Measurements from ENCODE around the gene TEAD1. TPM values are rescaled to one million over a fixed set of nuclear protein-coding genes. Genes with fewer than 3 reads are reported as not detected.
A peak's percentile ranks its signal among the peaks of the same experiment; 100 is the strongest.

TEAD1 gene
- total RNA-seq, 6 experiments from 2014 or later = 28.3 to 41.5 (median 32.2) TPM

DNA sequence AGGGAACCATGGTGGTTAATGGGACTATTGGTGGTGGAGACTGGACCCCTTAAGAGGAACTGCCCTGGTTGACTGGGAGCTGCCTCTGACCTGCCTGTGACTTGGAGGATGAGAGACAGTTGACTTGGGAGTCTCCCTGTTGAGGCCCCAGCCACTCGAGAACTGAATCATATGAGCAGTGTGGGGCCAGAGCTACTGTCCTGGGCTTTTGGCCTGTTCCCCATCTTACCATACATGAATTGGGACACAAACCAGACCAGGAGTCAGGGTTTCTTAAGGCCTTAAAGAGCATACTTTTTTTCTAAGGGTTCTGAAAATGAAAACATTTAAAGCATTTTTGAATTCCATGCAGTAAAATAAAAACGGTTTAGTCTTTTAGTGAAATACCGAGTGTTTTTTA is 92.8 kb downstream of the TEAD1 start:
- H3K27ac ChIP-seq = peak overlapping the region in 1 of 3 donors; percentile 34
- no peak overlapping the region for H3K4me3 ChIP-seq
- TF ChIP-seq, protein P1, sequence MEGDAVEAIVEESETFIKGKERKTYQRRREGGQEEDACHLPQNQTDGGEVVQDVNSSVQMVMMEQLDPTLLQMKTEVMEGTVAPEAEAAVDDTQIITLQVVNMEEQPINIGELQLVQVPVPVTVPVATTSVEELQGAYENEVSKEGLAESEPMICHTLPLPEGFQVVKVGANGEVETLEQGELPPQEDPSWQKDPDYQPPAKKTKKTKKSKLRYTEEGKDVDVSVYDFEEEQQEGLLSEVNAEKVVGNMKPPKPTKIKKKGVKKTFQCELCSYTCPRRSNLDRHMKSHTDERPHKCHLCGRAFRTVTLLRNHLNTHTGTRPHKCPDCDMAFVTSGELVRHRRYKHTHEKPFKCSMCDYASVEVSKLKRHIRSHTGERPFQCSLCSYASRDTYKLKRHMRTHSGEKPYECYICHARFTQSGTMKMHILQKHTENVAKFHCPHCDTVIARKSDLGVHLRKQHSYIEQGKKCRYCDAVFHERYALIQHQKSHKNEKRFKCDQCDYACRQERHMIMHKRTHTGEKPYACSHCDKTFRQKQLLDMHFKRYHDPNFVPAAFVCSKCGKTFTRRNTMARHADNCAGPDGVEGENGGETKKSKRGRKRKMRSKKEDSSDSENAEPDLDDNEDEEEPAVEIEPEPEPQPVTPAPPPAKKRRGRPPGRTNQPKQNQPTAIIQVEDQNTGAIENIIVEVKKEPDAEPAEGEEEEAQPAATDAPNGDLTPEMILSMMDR (IDR thresholded peaks at IDR 0.05) = no peak
- no peak for TF ChIP-seq POLR2A (IDR thresholded peaks at IDR 0.05)
- H3K36me3 ChIP-seq = peaks cover 0 to 12% (median 6%) of the 10 kb centered on the region in 4 donors
- peaks cover 0 to 14% (median 4%) of the 10 kb centered on the region in 4 donors for H3K4me1 ChIP-seq
- 87% methylated on average over 3 of the region's 3 CpGs for WGBS (ENCODE audit: insufficient coverage, low coverage, low lambda C conversion rate, missing lambda C conversion rate)
- H3K9me3 ChIP-seq = no peaks in the 10 kb centered on the region
- no peaks in the 10 kb centered on the region for H3K27me3 ChIP-seq
- intact Hi-C loops (cut with DNase I) = no loop called here
- DNase-seq = no peak
- peak in 1 of 4 donors; percentile 4 for ATAC-seq

DNA sequence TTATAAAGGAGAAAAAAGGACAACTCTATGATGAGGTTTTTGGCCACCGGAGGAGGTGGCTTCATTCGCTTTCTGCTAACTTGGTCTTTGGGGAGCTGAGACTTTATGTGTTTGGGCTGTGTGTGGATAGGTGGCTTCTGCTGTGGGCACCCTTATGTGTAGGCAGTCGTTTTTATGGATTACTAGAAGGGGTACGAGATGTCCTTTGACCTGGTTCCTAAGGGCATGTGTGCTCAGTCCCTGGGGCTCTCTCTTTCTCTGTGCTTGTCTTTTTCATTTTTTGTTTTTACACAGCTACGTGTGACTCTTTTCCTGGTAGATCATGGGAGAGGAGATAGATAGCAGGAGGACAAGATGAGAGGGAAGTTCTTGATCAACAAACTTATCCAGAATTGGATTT is 93.4 kb downstream of the TEAD1 start:
- no peak overlapping the region for H3K4me3 ChIP-seq
- H3K9me3 ChIP-seq = no peaks in the 10 kb centered on the region
- intact Hi-C loops (cut with DNase I) = no loop called here
- no peak for TF ChIP-seq POLR2A (IDR thresholded peaks at IDR 0.05)
- TF ChIP-seq, protein P1 (IDR thresholded peaks at IDR 0.05) = no peak
- peak; percentile 72 to 91 (median 87) for ATAC-seq
- peaks cover 0 to 14% (median 4%) of the 10 kb centered on the region in 4 donors for H3K4me1 ChIP-seq
- peaks cover 0 to 12% (median 6%) of the 10 kb centered on the region in 4 donors for H3K36me3 ChIP-seq
- H3K27ac ChIP-seq = peak overlapping the region in 2 of 3 donors; percentile 34 to 44
- no peak for DNase-seq
- H3K27me3 ChIP-seq = no peaks in the 10 kb centered on the region
- WGBS (ENCODE audit: insufficient coverage, low coverage, low lambda C conversion rate, missing lambda C conversion rate) = 51% methylated on average over 5 of the region's 5 CpGs

- Histone ChIP-seq H3K4me3 (no peak overlapping the region), H3K4me1 (peaks cover 0 to 14% (median 4%) of the 10 kb centered on the region in 4 donors), H3K36me3 (peaks cover 0 to 12% (median 5%) of the 10 kb centered on the region in 4 donors), H3K9me3 (no peaks in the 10 kb centered on the region), H3K27me3 (no peaks in the 10 kb centered on the region), H3K27ac (no peak overlapping the region)
- 88% methylated on average over 7 of the region's 7 CpGs for WGBS (ENCODE audit: insufficient coverage, low coverage, low lambda C conversion rate, missing lambda C conversion rate)
- intact Hi-C loops (cut with DNase I) = no loop called here
- DNase-seq (no peak), ATAC-seq (no peak)
- TF ChIP-seq POLR2A (IDR thresholded peaks at IDR 0.05) = no peak
- TF ChIP-seq, protein P1 (IDR thresholded peaks at IDR 0.05) = no peak
These were observed 94.8 kb downstream of the TEAD1 start for GRCh38 chr11:12768726-12769673.

- Histone ChIP-seq H3K9me3 (no peaks in the 10 kb centered on the region), H3K27ac (no peak overlapping the region), H3K27me3 (no peaks in the 10 kb centered on the region), H3K4me1 (peaks cover 0 to 14% (median 4%) of the 10 kb centered on the region in 4 donors), H3K36me3 (peaks cover 0 to 4% (median 1%) of the 10 kb centered on the region in 4 donors), H3K4me3 (no peak overlapping the region)
- no peak for DNase-seq
- WGBS (ENCODE audit: insufficient coverage, low coverage, low lambda C conversion rate, missing lambda C conversion rate) = 53% methylated on average over 3 of the region's 3 CpGs
- TF ChIP-seq, protein P1 (IDR thresholded peaks at IDR 0.05) = no peak
- TF ChIP-seq POLR2A (IDR thresholded peaks at IDR 0.05) = no peak
- intact Hi-C loops (cut with DNase I) = no loop called here
- peak in 1 of 4 donors; percentile 20 for ATAC-seq
These were observed 95.7 kb downstream of the TEAD1 start for GRCh38 chr11:12769834-12770345.
